Natural killer cell treated with Interleukin-12 subunit alpha and Interleukin-12 subunit beta and Interleukin-15 and Interleukin-18, amount 100 ng/mL, for 72 hours (primary cell): ENCODE data around the gene ANXA3. TPM values are rescaled to one million over a fixed set of nuclear protein-coding genes. Genes with fewer than 3 reads are reported as not detected.
A peak's percentile ranks its signal among the peaks of the same experiment; 100 is the strongest.
"Not testable (repeated sequence)": the region's sequence is repeated elsewhere in the genome, so short reads cannot be mapped to it uniquely, and the experiment has no call there.

Experiments used
- ATAC-seq, 2 donors: fragments of 150-1000 bp; cut with Tn5 transposase in 1 of 2; sonication (Bioruptor Pico), chemical (Tn5 transposase) in 1 of 2; 2 replicates each; pipeline ENCODE4 v1.10.0; 2021
- DNase-seq: peaks from one replicate; pipeline ENCODE4 v3.0.0; 2022; ENCODE audit warnings: low spot score
- H3K27ac Mint-ChIP-seq, 2 donors: 1 replicate in 1 of 2; 2 replicates in 1 of 2; pipeline ENCODE4 v1.8.0; 2022; ENCODE audit warnings: mixed read lengths in 2 of 2, mild to moderate bottlenecking in 1 of 2, moderate library complexity in 1 of 2
- H3K27me3 Mint-ChIP-seq, 2 donors: 1 replicate in 1 of 2; 2 replicates in 1 of 2; pipeline ENCODE4 v1.8.0; 2022; ENCODE audit warnings: mixed read lengths in 2 of 2
- H3K36me3 Mint-ChIP-seq: one replicate; pipeline ENCODE4 v1.8.0; 2022; ENCODE audit warnings: mixed read lengths
- H3K4me1 Mint-ChIP-seq, 2 donors: 1 replicate in 1 of 2; 2 replicates in 1 of 2; pipeline ENCODE4 v1.8.0; 2022; ENCODE audit warnings: low read depth in 2 of 2, mixed read lengths in 2 of 2, mild to moderate bottlenecking in 1 of 2
- H3K4me3 Mint-ChIP-seq: one replicate; pipeline ENCODE4 v1.8.0; 2022; ENCODE audit warnings: mixed read lengths
- H3K9me3 Mint-ChIP-seq: 2 replicates; pipeline ENCODE4 v1.8.0; 2022; ENCODE audit warnings: mixed read lengths
- total RNA-seq, 2 donors: library from RNA; stranded (reverse); gene quantifications; one replicate each; pipeline ENCODE4 v1.2.3, GENCODE V29; 2022

The ANXA3 gene, protein sequence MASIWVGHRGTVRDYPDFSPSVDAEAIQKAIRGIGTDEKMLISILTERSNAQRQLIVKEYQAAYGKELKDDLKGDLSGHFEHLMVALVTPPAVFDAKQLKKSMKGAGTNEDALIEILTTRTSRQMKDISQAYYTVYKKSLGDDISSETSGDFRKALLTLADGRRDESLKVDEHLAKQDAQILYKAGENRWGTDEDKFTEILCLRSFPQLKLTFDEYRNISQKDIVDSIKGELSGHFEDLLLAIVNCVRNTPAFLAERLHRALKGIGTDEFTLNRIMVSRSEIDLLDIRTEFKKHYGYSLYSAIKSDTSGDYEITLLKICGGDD
- total RNA-seq = 1 to 10 TPM; 4.6 to 8.8 TPM

DNA sequence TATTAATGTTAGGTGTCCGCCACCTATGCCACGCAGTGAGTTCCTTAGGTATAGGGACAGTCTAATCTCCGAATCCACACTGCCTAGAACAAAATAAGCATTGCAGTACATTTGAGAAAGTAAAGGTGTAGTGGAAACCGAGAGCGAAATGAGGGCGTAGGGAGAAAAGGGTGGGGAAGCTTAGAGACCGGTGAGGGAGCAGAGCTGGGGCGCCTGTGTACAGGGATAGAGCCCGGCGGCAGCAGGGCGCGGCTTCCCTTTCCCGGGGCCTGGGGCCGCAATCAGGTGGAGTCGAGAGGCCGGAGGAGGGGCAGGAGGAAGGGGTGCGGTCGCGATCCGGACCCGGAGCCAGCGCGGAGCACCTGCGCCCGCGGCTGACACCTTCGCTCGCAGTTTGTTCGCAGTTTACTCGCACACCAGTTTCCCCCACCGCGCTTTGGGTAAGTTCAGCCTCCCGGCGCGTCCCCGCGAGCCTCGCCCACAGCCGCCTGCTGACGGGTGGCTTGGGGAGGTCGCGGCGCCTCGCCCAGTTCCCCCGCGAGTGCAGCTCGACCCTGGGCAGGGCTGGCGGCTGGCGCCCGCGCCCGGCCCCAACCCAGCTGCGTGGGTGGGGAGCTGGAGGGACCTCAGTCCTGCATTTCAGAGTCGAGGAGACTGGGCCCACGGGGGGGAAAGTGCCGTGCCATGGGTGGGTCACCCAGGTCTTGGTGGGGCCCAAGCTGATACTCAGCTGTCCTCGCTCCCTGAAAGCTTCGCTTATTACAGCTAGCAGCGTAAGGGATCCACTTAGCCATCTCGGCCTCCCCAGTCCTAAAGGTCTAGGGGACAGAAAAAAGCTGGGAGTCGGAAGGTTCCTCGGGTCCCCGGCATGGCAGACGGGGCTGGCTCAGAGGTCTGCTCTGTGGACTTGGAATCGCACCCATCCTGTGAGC is at the start of gene ANXA3:
Gene ANXA3, plus strand, starts transcription at position 351 of the 932 bp plus-strand sequence. CDS start 2,704 bp downstream, outside the sequence.
- H3K4me3 Mint-ChIP-seq = peak within 1 kb of the TSS; percentile 64
- no peaks in the 10 kb centered on the region for H3K36me3 Mint-ChIP-seq
- H3K27ac Mint-ChIP-seq = peak within 1 kb of the TSS; percentile 21 to 74
- no peaks in the 10 kb centered on the region for H3K9me3 Mint-ChIP-seq
- ATAC-seq (peak; percentile 44 to 73), DNase-seq (peak; percentile 63)
- peaks cover 6 to 9% of the 10 kb centered on the region in 2 donors for H3K4me1 Mint-ChIP-seq
- H3K27me3 Mint-ChIP-seq = peaks cover 23 to 33% of the 10 kb centered on the region in 2 donors

DNA sequence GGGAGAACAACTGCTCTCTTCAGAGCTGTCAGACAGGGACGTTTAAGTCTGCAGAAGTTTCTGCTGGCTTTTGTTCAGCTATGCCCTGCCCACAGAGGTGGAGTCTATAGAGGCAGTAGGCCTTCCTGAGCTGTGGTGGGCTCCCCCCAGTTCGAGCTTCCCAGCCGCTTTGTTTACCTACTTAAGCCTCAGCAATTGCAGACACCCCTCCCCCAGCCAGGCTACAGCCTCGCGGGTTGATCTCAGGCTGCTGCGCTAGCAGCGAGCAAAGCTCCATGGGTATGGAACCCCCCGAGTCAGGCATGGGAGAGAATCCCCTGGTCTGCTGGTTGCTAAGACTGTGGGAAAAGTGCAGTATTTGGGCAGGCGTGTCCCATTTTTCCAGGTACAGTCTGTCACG is 45.3 kb upstream of the ANXA3 start:
- not testable (repeated sequence) for ATAC-seq, H3K27ac Mint-ChIP-seq, H3K36me3 Mint-ChIP-seq, H3K4me1 Mint-ChIP-seq, DNase-seq, H3K9me3 Mint-ChIP-seq, H3K4me3 Mint-ChIP-seq
- peaks cover 11 to 13% of the 10 kb centered on the region in 2 donors for H3K27me3 Mint-ChIP-seq

DNA sequence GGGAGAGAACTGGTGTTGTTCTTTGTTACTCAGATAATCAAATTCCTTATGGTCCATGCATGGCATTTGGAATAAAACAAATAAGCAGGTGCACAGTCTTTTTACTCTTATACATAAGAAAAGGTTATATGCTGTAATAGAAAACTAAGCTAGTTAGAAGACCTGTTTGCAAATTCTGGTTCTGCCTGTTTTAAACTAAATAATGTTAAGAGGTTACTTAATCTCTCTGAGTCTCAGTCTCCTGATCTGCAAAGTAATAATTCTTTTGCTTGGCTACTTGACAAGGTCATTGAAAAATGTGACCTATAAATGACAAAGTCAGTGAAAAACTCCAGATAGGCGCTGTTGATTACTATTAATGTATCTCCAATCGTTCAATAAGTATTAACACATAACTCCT is 42.5 kb upstream of the ANXA3 start:
- H3K36me3 Mint-ChIP-seq = no peaks in the 10 kb centered on the region
- ATAC-seq (no peak), DNase-seq (no peak)
- H3K9me3 Mint-ChIP-seq = no peaks in the 10 kb centered on the region
- H3K4me3 Mint-ChIP-seq = no peak overlapping the region
- no peaks in the 10 kb centered on the region for H3K4me1 Mint-ChIP-seq
- H3K27ac Mint-ChIP-seq = no peak overlapping the region
- peaks cover 3 to 7% of the 10 kb centered on the region in 2 donors for H3K27me3 Mint-ChIP-seq

DNA sequence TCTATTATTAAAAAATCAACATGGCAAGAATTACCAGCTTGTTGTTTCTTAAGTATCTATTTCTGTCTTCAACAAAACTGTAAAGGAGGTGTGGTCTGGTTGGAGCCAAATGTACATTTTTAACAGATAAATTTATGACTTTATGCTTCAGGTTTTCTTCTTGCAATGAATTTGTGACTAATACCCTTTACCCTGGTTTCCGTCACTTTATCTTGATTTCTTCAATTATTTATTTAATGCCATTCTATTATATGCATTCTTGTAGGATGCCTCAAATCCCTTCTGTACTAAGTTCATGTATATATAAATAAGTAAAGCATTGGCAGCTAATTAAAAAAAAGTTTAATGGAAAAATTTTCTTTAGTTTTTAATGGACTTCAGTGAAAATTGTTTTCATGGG is 41.5 kb upstream of the ANXA3 start:
- Mint-ChIP-seq H3K9me3 (no peaks in the 10 kb centered on the region), H3K36me3 (no peaks in the 10 kb centered on the region), H3K27ac (no peak overlapping the region), H3K27me3 (peaks cover 0 to 3% of the 10 kb centered on the region in 2 donors), H3K4me3 (no peak overlapping the region), H3K4me1 (no peaks in the 10 kb centered on the region)
- ATAC-seq (no peak), DNase-seq (no peak)

DNA sequence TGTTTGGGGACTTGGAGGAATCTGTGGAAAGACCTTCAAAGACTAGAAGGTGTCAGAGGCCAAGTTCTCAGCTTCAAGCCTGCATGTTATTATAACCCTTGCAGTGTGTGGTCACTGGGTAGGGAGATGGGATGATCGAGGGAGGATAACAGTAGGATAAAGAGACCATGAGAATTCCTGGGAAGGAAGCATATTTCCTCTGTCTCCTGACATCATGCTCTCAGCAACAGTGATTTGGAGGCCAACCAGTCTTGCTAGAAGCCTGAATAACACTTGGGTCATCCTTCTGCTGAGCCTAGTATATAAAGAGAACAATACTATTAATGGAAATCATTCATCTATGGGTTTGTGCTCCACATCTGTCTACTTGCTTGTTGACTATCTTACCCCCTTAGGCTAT is 40.9 kb upstream of the ANXA3 start:
- no peaks in the 10 kb centered on the region for H3K4me1 Mint-ChIP-seq
- H3K9me3 Mint-ChIP-seq = no peaks in the 10 kb centered on the region
- no peak overlapping the region for H3K27ac Mint-ChIP-seq

DNA sequence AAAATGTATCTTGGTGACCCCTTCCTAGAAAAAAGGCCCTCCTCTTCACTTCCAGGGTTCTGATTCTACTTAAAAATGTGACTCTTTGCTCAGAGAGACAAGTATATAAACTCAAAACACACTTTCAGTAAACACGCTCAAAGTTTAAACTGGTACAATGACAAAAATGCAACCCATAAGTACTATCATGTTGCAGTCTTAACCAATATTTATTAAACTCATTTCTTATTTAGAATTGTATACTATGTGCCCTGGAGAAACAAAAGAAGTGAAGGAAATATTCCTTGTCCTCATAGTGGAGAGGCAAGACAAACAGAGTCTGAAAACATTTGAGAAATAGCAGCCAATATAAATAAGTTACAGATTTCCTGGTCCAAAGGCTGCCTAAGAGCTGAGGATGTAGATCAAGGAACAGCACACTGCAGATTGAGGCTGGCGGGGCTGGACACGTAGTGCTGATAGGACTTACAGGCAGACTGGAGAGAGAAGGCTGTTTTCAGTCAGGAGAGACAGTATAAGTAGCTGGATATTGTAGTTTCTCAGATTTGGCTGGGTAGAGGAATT is 39.1 kb upstream of the ANXA3 start:
- no peak overlapping the region for H3K4me3 Mint-ChIP-seq
- no peak overlapping the region for H3K27ac Mint-ChIP-seq

More for the DNA sequence above, 40.9 kb upstream of the ANXA3 start:
- Mint-ChIP-seq H3K4me3 (no peak overlapping the region), H3K27me3 (no peaks in the 10 kb centered on the region), H3K36me3 (no peaks in the 10 kb centered on the region)
- ATAC-seq = no peak
- DNase-seq = no peak

DNA sequence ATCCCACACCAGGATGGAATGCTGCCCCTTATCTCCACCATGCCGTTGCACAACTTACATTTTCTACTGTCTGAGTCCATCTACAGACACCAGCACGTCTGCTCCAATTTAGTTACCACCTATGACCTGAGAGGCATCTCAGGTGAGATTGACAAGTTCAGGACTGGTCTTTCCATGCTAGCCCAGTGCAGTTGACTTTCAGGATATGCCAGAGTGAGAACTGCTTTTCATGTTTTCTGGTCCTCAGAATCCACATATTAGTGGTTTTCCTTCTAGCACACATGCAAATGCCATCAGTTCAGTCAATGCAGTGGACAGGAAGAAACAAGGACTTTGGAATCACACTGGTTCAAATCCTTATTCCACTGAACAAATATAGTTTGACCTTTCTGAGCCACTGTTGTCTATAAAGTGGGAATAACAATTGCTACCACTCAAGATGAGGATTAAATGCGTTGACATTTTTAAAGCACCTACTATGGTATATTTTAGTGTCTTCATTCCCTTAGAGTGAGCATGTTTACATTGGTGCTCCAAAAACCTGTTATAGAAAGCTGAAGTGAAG is 38.1 kb upstream of the ANXA3 start:
- Mint-ChIP-seq H3K9me3 (no peaks in the 10 kb centered on the region), H3K4me1 (no peaks in the 10 kb centered on the region), H3K4me3 (no peak overlapping the region), H3K27me3 (peaks cover 0 to 7% of the 10 kb centered on the region in 2 donors), H3K27ac (no peak overlapping the region), H3K36me3 (no peaks in the 10 kb centered on the region)
- ATAC-seq = no peak
- no peak for DNase-seq

More for the DNA sequence above, 39.1 kb upstream of the ANXA3 start:
- Mint-ChIP-seq H3K36me3 (no peaks in the 10 kb centered on the region), H3K9me3 (no peaks in the 10 kb centered on the region), H3K4me1 (no peaks in the 10 kb centered on the region), H3K27me3 (peaks cover 0 to 2% of the 10 kb centered on the region in 2 donors)
- DNase-seq (no peak), ATAC-seq (no peak)

DNA sequence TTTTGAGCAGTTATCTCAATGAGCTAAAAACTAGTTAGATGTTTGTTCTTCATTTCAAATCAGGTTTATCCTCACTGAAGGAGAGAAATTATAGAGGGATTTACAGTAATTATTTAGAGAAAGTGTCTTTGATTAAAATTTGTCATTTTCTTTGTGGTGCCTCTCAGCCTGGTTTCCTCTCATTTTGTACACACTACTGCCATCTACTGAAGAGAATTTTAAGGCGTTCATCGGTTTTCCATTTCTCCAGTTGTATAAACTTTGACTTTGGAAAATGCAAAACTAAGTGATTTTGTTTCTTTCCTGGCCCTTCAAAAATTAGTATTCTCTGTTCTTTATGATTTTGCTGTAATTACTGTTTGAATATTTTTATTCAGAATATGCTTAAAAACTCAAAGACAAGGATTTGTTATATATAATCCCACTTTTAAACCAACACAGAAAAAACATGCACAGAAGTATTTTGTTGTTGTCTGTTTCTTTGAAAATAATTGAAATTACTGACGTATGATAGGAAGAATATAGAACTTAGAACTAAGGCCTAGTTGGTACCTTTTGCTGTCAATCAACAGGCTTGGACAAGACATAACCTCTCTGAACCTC is 34.4 kb upstream of the ANXA3 start:
- Mint-ChIP-seq H3K27ac (no peak overlapping the region), H3K27me3 (peaks cover 4 to 15% of the 10 kb centered on the region in 2 donors), H3K36me3 (no peaks in the 10 kb centered on the region), H3K9me3 (no peaks in the 10 kb centered on the region), H3K4me3 (no peak overlapping the region), H3K4me1 (no peaks in the 10 kb centered on the region)
- DNase-seq (no peak), ATAC-seq (no peak)

DNA sequence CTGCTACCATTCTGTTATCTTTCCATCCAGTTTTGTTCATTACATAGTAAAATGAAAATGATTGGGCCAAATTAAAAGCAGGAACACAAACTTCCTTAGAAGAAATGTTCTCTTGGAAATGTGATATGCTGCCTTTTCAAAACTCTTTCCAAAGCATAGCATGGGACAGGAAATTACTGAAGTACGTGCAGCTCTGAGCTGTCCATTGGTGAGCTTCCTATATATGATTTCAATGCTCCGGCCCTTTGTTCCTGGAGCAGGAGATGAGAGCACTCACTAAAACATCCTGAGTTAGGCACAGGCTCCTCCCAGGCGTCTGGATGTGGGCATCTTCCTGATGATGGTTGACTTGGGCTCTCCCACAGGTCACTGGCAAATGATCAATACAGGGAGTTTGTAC is 33.0 kb upstream of the ANXA3 start:
- H3K27me3 Mint-ChIP-seq = peaks cover 4 to 15% of the 10 kb centered on the region in 2 donors
- no peak for ATAC-seq
- H3K9me3 Mint-ChIP-seq = no peaks in the 10 kb centered on the region
- no peaks in the 10 kb centered on the region for H3K4me1 Mint-ChIP-seq
- no peak overlapping the region for H3K27ac Mint-ChIP-seq
- no peak for DNase-seq
- no peaks in the 10 kb centered on the region for H3K36me3 Mint-ChIP-seq
- no peak overlapping the region for H3K4me3 Mint-ChIP-seq

DNA sequence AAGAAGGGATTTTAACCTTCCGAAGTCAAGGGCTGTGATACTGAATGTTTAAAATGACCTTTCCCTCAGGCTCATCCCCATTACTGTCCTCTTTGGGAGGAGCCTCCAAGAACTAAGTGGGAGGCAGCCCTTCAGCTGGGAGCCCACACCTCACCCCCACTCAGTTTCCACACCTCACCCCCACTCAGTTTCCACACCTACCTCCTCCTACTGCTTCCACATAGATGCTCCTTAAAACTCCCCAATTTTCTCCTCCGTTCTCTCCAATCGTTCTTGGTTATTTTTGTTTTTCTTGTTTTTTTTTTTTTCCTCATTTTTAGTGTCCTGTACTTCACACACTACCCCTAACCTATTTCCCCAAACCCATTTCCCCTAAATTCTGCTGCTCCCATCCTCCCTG is 31.6 kb upstream of the ANXA3 start:
- DNase-seq = no peak
- Mint-ChIP-seq H3K9me3 (no peaks in the 10 kb centered on the region), H3K27me3 (peaks cover 6 to 26% of the 10 kb centered on the region in 2 donors), H3K36me3 (no peaks in the 10 kb centered on the region), H3K4me1 (no peaks in the 10 kb centered on the region), H3K27ac (no peak overlapping the region), H3K4me3 (no peak overlapping the region)
- no peak for ATAC-seq

DNA sequence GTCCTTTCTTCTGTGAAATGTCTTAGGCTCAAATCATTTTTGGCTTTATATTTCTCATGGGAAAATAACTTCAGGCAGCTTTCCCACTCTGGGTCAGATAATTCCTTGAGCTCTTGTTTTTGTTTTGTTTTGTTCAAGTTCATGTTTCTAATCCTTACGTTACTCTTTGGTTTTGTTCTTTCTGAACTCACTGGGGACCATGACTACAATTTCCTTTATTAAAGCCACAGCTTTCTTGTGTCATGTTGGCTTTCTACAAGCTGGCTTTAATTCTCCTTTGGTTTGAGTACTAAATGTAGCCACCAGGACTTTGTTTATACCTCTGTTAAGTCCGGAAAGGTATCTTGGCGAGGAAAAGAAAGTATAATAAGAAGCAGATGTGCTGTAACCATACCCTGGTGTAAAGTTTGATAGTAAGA is 30.8 kb upstream of the ANXA3 start:
- Mint-ChIP-seq H3K4me1 (no peaks in the 10 kb centered on the region), H3K27ac (no peak overlapping the region)

DNA sequence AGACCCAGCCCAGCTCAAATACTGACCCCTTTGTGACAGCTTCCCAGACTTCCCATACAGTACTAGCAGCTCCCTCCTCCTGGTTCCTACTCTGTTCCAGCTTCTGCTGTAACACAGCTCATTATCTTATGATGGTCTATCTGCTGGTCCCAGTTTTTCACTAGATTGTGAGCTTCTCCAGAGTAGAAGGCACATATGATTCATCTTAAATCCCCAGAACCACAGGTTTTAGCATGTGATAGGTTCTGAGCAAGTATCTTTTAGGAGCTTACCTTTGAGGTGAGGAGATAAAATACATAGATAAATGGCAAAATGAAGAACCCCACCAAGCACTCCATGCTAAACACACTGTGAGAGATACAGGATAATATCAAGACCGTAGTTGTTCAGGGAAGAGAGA is 27.6 kb upstream of the ANXA3 start:
- no peak for ATAC-seq
- no peak overlapping the region for H3K4me3 Mint-ChIP-seq
- no peak for DNase-seq
- no peaks in the 10 kb centered on the region for H3K4me1 Mint-ChIP-seq
- no peaks in the 10 kb centered on the region for H3K9me3 Mint-ChIP-seq
- H3K36me3 Mint-ChIP-seq = no peaks in the 10 kb centered on the region
- peaks cover 6 to 20% of the 10 kb centered on the region in 2 donors for H3K27me3 Mint-ChIP-seq
- no peak overlapping the region for H3K27ac Mint-ChIP-seq

More for the DNA sequence above, 30.8 kb upstream of the ANXA3 start:
- Mint-ChIP-seq H3K36me3 (no peaks in the 10 kb centered on the region), H3K9me3 (no peaks in the 10 kb centered on the region), H3K4me3 (no peak overlapping the region), H3K27me3 (peaks cover 6 to 26% of the 10 kb centered on the region in 2 donors)
- ATAC-seq (no peak), DNase-seq (no peak)

DNA sequence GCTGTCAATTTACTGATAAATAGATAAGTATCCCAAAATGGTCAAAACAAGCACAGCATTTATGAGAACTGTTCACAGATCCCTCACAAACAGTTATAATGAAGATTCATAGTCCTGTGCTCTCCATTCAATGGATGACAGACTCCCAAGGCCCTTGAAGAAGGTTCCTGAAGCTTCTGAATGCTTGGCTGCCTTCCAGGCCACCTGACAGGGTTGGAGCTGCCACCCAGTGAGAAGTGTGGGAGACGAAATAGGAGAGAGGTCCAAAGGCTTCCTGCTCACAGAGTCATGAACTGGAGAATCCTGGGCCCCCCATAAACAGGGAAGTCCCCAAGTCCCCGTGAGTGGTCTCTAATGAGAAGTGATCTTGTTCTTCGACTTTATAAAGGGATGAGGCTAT is 26.0 kb upstream of the ANXA3 start:
- Mint-ChIP-seq H3K27ac (no peak overlapping the region), H3K27me3 (peaks cover 2 to 11% of the 10 kb centered on the region in 2 donors), H3K4me1 (no peaks in the 10 kb centered on the region), H3K4me3 (no peak overlapping the region), H3K36me3 (no peaks in the 10 kb centered on the region), H3K9me3 (no peaks in the 10 kb centered on the region)
- ATAC-seq = no peak
- no peak for DNase-seq
